Coronary artery (tissue), 2 donors: ENCODE measurements around the gene CTNNA3.
"Not testable (repeated sequence)": the region's sequence is repeated elsewhere in the genome, so short reads cannot be mapped to it uniquely, and the experiment has no call there.

ENCODE experiments used
- DNase-seq: peaks from one replicate; pipeline ENCODE4 v3.0.0-alpha.2; 2017; ENCODE audit warnings: low spot score
- H3K27ac ChIP-seq, 2 donors: fragments of 200-600 bp; sonication (generic); one replicate each; pipeline ENCODE4 v1.5.1; 2016 to 2019
- H3K4me3 ChIP-seq: fragments of 200-600 bp; sonication (generic); 2 replicates; pipeline ENCODE4 v1.5.1; 2016; ENCODE audit warnings: mild to moderate bottlenecking, moderate library complexity
- TF ChIP-seq, protein P1 (sequence below): fragments of 200-600 bp; sonication (generic); IDR thresholded peaks from one replicate; pipeline ENCODE4 v1.5.1; 2019; ENCODE audit warnings: antibody characterized with exemption

CTNNA3 gene

DNA sequence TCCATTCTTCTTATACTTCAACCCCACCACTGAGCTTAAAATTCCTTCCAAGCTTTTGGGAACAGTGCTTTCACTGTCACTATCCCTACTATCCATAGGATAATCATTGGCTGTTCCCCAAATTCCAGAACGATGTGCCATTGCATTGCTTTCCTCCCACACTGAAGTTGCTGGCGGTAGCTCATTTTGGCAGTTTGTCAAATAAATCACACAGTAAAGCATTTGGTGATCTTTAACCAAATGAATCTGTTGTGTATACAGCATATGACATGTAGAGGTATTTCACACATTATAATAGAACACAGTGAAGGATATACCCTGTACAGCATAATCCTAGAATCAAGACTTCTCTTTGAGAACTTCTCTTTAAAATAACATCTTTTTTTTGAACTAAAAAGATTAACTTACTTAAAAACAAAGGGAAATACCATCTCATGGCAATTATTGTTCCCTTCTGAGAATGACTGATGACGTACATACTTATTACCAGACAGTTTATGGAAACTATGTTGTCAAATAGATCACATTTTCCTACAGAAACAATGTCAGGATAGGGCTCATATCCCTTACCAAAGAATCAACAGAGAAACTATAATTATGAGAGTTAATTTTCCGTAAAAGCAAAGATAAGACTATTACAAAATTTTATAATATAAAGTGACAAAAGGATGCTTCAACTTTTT, 93.6 kb downstream of the CTNNA3 start:
- DNase-seq: no peak
- H3K27ac ChIP-seq: no peak overlapping the region
- TF ChIP-seq, protein P1, sequence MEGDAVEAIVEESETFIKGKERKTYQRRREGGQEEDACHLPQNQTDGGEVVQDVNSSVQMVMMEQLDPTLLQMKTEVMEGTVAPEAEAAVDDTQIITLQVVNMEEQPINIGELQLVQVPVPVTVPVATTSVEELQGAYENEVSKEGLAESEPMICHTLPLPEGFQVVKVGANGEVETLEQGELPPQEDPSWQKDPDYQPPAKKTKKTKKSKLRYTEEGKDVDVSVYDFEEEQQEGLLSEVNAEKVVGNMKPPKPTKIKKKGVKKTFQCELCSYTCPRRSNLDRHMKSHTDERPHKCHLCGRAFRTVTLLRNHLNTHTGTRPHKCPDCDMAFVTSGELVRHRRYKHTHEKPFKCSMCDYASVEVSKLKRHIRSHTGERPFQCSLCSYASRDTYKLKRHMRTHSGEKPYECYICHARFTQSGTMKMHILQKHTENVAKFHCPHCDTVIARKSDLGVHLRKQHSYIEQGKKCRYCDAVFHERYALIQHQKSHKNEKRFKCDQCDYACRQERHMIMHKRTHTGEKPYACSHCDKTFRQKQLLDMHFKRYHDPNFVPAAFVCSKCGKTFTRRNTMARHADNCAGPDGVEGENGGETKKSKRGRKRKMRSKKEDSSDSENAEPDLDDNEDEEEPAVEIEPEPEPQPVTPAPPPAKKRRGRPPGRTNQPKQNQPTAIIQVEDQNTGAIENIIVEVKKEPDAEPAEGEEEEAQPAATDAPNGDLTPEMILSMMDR: no peak
- H3K4me3 ChIP-seq: no peak overlapping the region

DNA sequence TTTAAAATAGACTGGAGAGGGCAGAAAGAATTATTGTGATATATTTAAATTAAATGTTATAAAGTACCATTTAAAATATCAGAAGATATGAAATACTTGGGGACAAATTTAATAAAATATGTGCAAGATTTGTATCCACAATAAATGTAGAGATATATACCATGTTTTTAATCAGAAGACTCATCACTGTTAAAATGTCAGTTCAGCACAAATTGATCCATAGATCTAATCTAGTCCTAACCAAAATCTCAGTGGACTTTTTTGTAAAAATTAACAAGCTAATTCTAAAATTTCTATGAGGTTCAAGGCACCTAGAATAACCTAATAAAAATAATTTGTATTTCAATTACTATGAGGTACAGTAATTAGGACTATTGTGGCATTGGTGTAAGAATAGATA, 96.4 kb downstream of the CTNNA3 start:
- TF ChIP-seq, protein P1: no peak
- no peak for DNase-seq
- Histone ChIP-seq H3K27ac (no peak overlapping the region), H3K4me3 (no peak overlapping the region)

DNA sequence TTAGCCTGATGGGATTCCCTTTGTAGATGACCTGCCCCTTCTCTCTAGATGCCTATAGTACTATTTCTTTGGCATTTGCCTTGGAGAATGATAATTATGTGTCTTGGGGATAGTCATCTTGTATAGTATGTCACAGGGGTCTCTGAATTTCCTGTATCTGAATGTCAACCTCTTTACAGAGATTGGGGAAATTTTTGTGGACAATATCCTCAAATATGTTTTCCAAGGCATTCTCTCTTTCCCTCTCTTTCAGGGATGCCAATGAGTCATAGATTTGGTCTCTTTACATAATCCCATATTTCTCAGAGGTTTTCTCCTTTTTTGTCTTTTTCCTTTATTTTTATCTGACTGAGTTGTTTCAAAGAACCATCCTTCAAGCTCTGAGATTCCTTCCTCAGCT, 99.4 kb downstream of the CTNNA3 start:
- no peak overlapping the region for H3K4me3 ChIP-seq
- TF ChIP-seq, protein P1: no peak
- no peak for DNase-seq
- H3K27ac ChIP-seq: no peak overlapping the region

DNA sequence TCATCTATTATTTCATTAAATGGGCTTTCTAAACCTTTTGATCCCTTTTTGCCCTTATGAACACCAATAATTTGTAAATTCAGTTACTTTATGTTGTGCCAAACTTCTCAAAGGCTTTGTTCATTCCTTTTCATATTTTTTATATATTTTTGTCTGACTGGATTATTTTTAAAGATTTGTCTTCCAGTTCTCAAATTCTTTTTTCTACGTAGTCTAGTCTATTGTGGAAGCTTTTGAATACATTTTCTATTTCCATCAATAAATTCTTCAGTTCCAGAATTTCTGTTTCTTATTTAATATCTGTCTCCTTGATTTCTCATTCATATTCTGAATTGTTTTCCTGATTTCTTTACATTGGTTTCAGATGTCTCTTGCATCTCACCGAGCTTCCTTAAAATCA, 108.2 kb downstream of the CTNNA3 start:
- DNase-seq: no peak
- Histone ChIP-seq H3K27ac (no peak overlapping the region), H3K4me3 (no peak overlapping the region)
- TF ChIP-seq, protein P1: no peak

DNA sequence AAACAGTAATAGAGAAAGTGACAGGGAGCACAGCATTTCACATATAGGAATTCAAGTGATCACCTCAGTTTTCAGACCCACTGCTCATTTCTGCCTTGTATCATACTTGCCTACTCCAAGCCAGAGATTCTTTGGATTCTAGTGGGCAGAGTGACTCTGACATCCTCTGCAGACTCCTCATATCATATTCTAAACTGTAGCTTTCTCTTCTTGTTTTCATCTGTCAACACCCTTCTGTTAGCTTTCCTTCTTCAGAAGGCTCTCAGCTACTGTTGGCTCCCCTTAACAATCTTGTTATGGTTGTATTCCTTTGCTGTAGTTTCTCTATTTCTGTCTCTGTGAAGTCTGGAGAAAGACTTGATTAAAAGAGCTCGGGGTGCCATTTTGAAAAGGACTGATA, 120.5 kb downstream of the CTNNA3 start:
- H3K4me3 ChIP-seq: no peak overlapping the region
- DNase-seq: no peak
- TF ChIP-seq, protein P1: no peak
- H3K27ac ChIP-seq: no peak overlapping the region

DNA sequence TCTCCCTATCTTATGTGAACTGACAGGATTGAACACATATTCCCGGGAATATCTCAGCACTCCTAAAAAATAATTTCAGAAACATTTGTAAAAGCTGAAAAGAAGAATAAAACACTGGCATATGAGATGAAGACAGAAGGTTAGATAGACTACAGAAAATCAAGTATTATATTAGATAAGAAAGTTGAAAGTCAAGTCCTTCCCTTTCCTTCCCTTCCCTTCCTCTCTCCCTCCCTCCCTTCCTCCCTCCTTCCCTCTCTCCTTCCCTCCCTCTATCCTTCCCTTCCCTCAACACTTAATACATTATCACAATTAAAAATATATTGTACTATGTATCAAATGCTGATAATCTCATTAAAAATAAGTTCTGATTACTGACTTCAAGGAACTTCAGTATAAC, 122.5 kb downstream of the CTNNA3 start:
- H3K27ac ChIP-seq: no peak overlapping the region
- H3K4me3 ChIP-seq: no peak overlapping the region
- TF ChIP-seq, protein P1: no peak
- DNase-seq: no peak

DNA sequence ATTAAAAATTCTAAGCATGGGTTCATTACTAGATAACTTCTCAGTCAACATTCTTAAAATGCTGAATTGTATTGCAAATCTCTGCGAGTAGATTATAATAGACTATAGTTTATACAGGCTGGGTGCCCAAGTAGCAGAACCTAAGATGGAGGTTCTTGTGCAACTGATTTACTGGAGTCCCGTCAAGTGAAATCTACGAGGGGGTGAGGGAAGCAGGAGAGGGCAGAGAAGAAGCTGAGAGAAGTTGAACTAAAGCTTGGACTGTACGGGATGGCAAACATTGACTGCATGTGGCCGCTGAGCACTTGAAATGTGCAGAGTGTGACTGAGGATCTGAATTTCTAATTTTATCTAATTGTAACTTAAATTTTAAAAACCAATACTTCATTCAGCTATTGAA, 124.5 kb downstream of the CTNNA3 start:
- DNase-seq: no peak
- no peak overlapping the region for H3K27ac ChIP-seq
- TF ChIP-seq, protein P1: no peak
- H3K4me3 ChIP-seq: no peak overlapping the region

DNA sequence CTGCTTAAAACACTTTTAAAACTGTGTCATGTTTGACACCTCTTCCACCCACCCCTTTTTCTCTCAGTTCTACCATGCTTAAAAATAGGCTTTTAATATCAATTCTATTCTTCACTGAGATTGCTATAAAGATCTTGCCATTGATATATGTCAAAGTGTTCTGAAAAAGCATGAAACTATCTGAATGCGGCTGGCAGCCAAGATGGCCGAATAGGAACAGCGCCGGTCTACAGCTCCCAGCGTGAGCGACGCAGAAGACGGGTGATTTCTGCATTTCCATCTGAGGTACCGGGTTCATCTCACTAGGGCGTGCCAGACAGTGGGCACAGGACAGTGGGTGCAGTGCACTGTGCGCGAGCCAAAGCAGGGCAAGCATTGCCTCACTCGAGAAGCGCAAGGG, 137.7 kb downstream of the CTNNA3 start:
- H3K27ac ChIP-seq, DNase-seq, H3K4me3 ChIP-seq: not testable (repeated sequence)
